ENCODE results near the gene HEXIM1.

HEXIM1 gene

GRCh38 chr17:45172232-45172540 is 23.9 kb downstream of the HEXIM1 start:
- DNase-seq (ENCODE audit: low read depth), result no peak

GRCh38 chr17:45172541-45173286 is 24.4 kb downstream of the HEXIM1 start:
- peak; percentile 89 for DNase-seq (ENCODE audit: low read depth)

GRCh38 chr17:45175759-45176115 is 27.5 kb downstream of the HEXIM1 start:
- DNase-seq (ENCODE audit: low read depth), result no peak

- no peak for DNase-seq (ENCODE audit: low read depth)
Observed at GRCh38 chr17:45177563-45177962, 29.3 kb downstream of the HEXIM1 start.

- no peak for DNase-seq (ENCODE audit: low read depth)
Observed at GRCh38 chr17:45184144-45184543, 35.9 kb downstream of the HEXIM1 start.

GRCh38 chr17:45186801-45187354 is 38.6 kb downstream of the HEXIM1 start:
- DNase-seq (ENCODE audit: low read depth), result no peak

GRCh38 chr17:45189009-45189408 is 40.7 kb downstream of the HEXIM1 start:
- DNase-seq (ENCODE audit: low read depth), result no peak

- no peak for DNase-seq (ENCODE audit: low read depth)
Observed at GRCh38 chr17:45190503-45191255, 42.4 kb downstream of the HEXIM1 start.

GRCh38 chr17:45195424-45195823 is 47.1 kb downstream of the HEXIM1 start:
- DNase-seq (ENCODE audit: low read depth), result no peak

GRCh38 chr17:45197108-45197507 is 48.8 kb downstream of the HEXIM1 start:
- DNase-seq (ENCODE audit: low read depth), result no peak

GRCh38 chr17:45197555-45198334 is 49.5 kb downstream of the HEXIM1 start:
- DNase-seq (ENCODE audit: low read depth), result peak; percentile 79

- DNase-seq (ENCODE audit: low read depth), result peak; percentile 85
Observed at GRCh38 chr17:45200701-45201100, 52.4 kb downstream of the HEXIM1 start.

GRCh38 chr17:45201457-45201856 is 53.2 kb downstream of the HEXIM1 start:
- no peak for DNase-seq (ENCODE audit: low read depth)
